Muscle layer of duodenum (tissue), 2 donors: Measurements from ENCODE around the gene FBXW4.

Experiments used
- H3K27ac ChIP-seq: one replicate; pipeline ENCODE4 v1.7.0; 2013; ENCODE audit warnings: mild to moderate bottlenecking, low read length
- H3K27me3 ChIP-seq: one replicate; pipeline ENCODE4 v1.7.0; 2013; ENCODE audit warnings: low read depth, mild to moderate bottlenecking, control low read depth, low read length
- H3K36me3 ChIP-seq, 2 donors: one replicate each; pipeline ENCODE4 v1.7.0; 2013; ENCODE audit warnings: low read length in 2 of 2, control low read depth in 1 of 2, mild to moderate bottlenecking in 1 of 2; ENCODE audit not compliant: insufficient read depth in 2 of 2, control insufficient read depth in 1 of 2
- H3K4me1 ChIP-seq, 2 donors: one replicate each; pipeline ENCODE4 v1.7.0; 2013; ENCODE audit warnings: low read length in 2 of 2, mild to moderate bottlenecking in 2 of 2, control low read depth in 1 of 2, moderate library complexity in 1 of 2; ENCODE audit not compliant: insufficient read depth in 2 of 2, control insufficient read depth in 1 of 2
- H3K4me3 ChIP-seq, 2 donors: one replicate each; pipeline ENCODE4 v1.7.0; 2013; ENCODE audit warnings: low read length in 2 of 2, low read depth in 1 of 2, mild to moderate bottlenecking in 1 of 2
- H3K9me3 ChIP-seq, 2 donors: one replicate each; pipeline ENCODE4 v1.7.0; 2013; ENCODE audit warnings: low read length in 2 of 2, control low read depth in 1 of 2, mild to moderate bottlenecking in 1 of 2; ENCODE audit not compliant: control insufficient read depth in 1 of 2
- donor health status: healthy.

Gene FBXW4

DNA sequence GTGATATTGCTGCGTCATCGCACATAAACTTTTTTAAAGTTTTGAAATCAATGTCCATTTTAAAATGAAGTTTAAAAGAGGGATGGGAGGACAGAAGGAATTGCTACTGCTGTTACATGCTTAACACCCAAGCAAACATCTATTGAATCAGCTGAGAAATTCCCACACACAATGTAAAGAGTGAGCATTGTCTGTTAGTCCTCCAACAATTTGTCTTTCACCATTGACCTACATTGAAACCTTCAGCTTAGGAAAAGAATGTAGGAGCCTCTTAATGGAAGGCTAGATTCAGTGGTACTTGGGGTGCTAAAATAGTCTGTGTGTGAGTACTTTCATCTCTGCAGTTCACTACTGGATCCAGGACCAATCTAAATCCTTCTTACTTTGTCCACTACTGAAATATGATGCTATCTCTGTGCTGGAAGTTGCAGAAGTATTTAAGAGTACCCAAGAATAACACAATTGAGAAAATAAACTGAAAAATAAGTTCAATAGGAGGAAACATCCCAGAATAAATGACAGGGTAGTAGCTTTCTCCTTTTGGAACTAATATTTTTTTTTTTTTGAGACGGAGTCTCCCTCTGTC, 23.8 kb upstream of the FBXW4 start:
- no peak overlapping the region for H3K4me3 ChIP-seq
- no peaks in the 10 kb centered on the region for H3K36me3 ChIP-seq
- H3K27me3 ChIP-seq: no peaks in the 10 kb centered on the region
- no peaks in the 10 kb centered on the region for H3K4me1 ChIP-seq
- no peaks in the 10 kb centered on the region for H3K9me3 ChIP-seq
- H3K27ac ChIP-seq: no peak overlapping the region

DNA sequence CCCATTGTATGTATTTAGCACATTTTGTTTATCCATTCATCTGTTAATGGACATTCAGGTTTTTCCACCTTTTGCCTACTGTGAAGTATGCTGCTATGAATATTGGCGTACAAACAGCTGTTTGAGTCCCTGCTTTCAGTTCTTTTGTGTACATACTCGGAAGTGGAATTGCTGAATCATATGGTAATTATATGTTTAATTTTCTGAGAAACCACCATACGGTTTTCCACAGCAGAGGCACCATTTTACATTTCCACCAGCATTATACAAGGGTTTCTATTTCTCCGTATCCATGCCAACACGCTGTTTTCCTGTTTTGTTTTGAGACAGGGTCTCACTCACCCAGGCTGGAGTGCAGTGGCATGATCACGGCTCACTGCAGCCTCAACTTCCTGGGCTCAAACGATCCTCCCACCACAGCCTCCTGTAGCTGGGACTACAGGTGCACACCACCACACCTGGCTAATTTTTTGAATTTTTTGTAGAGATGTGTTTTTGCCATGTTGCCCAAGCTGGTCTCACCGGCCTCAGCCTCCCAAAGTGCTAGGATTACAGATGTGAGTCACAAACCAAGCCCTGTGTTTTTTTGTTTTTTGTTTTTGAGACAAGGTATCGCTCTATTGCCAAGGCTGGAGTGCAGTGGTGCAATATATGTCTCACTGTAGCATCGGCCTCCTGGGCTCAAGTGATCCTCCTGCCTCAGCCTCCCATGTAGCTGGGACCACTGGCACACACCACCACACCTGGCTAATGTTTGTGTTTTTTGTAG, 22.1 kb upstream of the FBXW4 start:
- Histone ChIP-seq H3K27me3 (no peaks in the 10 kb centered on the region), H3K9me3 (no peaks in the 10 kb centered on the region), H3K27ac (no peak overlapping the region), H3K4me3 (no peak overlapping the region), H3K36me3 (no peaks in the 10 kb centered on the region), H3K4me1 (no peaks in the 10 kb centered on the region)

DNA sequence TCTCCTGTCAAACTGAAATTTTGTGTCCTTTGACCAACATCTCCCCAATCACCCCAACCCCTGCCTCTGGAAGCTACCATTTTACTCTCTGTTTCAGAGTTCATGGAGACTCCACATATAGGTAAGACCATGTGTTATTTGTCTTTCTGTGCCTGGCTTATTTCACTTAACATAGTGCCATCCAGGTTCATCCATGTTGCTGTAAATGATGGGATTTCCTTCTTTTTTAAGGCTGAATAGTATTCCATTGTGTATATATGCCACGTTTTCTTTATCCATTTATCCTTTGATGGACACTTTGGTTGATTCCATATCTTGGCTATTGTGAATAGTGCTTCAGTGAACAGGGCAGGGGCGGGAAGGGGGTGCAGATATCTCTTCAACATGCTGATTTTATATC, 18.0 kb upstream of the FBXW4 start:
- Histone ChIP-seq H3K9me3 (no peaks in the 10 kb centered on the region), H3K27me3 (no peaks in the 10 kb centered on the region)

DNA sequence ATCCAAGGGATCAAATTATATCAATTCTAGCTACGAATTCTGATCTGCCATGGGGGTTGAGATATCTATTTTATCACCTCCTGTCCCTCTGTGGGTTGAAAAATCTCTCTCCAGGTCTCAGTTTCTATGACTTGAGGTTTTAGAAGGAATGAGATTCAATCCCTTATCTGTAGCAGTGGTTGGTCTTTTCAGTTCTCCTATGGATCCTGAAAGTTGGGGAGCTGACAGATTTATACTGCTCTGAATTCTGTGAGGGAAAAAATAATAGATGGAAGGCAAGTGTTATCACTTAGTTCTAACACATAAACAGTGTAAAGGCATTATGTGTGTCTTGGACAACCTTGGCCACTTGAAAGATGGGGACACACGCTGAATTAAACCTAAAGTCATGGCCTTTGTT, 15.8 kb upstream of the FBXW4 start:
- no peaks in the 10 kb centered on the region for H3K27me3 ChIP-seq
- no peaks in the 10 kb centered on the region for H3K36me3 ChIP-seq
- no peaks in the 10 kb centered on the region for H3K9me3 ChIP-seq
- H3K4me3 ChIP-seq: no peak overlapping the region
- H3K27ac ChIP-seq: no peak overlapping the region
- H3K4me1 ChIP-seq: no peaks in the 10 kb centered on the region

More for the DNA sequence above, 18.0 kb upstream of the FBXW4 start:
- H3K27ac ChIP-seq: no peak overlapping the region
- H3K4me1 ChIP-seq: no peaks in the 10 kb centered on the region
- H3K36me3 ChIP-seq: no peaks in the 10 kb centered on the region
- H3K4me3 ChIP-seq: no peak overlapping the region

- H3K27me3 ChIP-seq: no peaks in the 10 kb centered on the region
- H3K36me3 ChIP-seq: no peaks in the 10 kb centered on the region
- no peak overlapping the region for H3K27ac ChIP-seq
- H3K4me3 ChIP-seq: no peak overlapping the region
- H3K4me1 ChIP-seq: no peaks in the 10 kb centered on the region
- no peaks in the 10 kb centered on the region for H3K9me3 ChIP-seq
Measured at GRCh38 chr10:101710059-101710695, 15.2 kb upstream of the FBXW4 start.

GRCh38 chr10:101709359-101710058, 14.5 kb upstream of the FBXW4 start:
- no peaks in the 10 kb centered on the region for H3K27me3 ChIP-seq
- no peak overlapping the region for H3K4me3 ChIP-seq
- no peaks in the 10 kb centered on the region for H3K4me1 ChIP-seq
- H3K36me3 ChIP-seq: no peaks in the 10 kb centered on the region
- H3K27ac ChIP-seq: no peak overlapping the region
- H3K9me3 ChIP-seq: no peaks in the 10 kb centered on the region

GRCh38 chr10:101708870-101709269, 13.9 kb upstream of the FBXW4 start:
- Histone ChIP-seq H3K4me3 (no peak overlapping the region), H3K27me3 (no peaks in the 10 kb centered on the region)

GRCh38 chr10:101708073-101708472, 13.1 kb upstream of the FBXW4 start:
- no peaks in the 10 kb centered on the region for H3K4me1 ChIP-seq
- no peak overlapping the region for H3K27ac ChIP-seq
- no peaks in the 10 kb centered on the region for H3K36me3 ChIP-seq
- no peaks in the 10 kb centered on the region for H3K27me3 ChIP-seq
- H3K9me3 ChIP-seq: no peaks in the 10 kb centered on the region
- no peak overlapping the region for H3K4me3 ChIP-seq

More at GRCh38 chr10:101708870-101709269, 13.9 kb upstream of the FBXW4 start:
- Histone ChIP-seq H3K4me1 (no peaks in the 10 kb centered on the region), H3K9me3 (no peaks in the 10 kb centered on the region), H3K27ac (no peak overlapping the region), H3K36me3 (no peaks in the 10 kb centered on the region)

DNA sequence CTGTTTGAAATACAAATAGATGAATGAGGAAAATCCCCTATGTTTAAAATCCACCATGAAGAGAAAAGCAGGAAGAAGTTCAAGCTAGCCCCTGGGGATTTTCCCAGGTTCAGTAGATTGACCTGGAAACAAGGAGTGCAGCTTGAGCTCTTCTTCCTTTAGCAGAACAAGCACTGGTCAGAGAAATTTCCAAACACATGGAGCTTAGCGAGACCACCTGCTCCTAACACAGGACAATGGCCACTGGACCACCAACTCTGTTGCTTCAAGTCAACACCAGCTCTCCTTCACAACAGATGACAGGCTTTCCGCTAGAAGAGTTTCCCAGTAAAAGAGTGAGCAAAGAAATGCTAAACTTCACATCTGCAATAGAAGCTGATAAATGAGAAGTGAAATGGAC, 9.4 kb upstream of the FBXW4 start:
- Histone ChIP-seq H3K27me3 (no peaks in the 10 kb centered on the region), H3K4me1 (no peaks in the 10 kb centered on the region), H3K36me3 (no peaks in the 10 kb centered on the region), H3K4me3 (no peak overlapping the region), H3K9me3 (no peaks in the 10 kb centered on the region), H3K27ac (no peak overlapping the region)

DNA sequence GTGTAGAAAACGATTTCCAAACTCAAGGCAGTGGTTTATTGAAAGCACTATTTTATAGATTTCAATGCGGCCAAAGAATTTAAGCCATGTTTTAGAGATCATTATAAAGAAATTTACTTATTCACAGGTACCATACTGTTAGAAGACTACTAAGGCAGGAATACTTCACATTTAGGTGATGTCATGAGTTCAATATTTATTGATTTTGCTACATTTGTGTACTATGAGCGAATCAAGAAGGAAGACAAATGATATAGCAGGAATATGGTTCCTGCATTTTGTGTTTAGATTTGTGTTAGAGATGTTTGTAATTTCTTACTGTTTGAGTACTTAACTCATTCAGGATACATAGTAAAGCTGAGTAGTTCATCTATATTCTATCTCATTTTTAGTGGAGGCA, 1.7 kb upstream of the FBXW4 start:
- Histone ChIP-seq H3K27me3 (no peaks in the 10 kb centered on the region), H3K36me3 (no peaks in the 10 kb centered on the region), H3K4me1 (peaks cover 8 to 18% of the 10 kb centered on the region in 2 donors), H3K27ac (no peak overlapping the region), H3K4me3 (no peak overlapping the region), H3K9me3 (no peaks in the 10 kb centered on the region)

DNA sequence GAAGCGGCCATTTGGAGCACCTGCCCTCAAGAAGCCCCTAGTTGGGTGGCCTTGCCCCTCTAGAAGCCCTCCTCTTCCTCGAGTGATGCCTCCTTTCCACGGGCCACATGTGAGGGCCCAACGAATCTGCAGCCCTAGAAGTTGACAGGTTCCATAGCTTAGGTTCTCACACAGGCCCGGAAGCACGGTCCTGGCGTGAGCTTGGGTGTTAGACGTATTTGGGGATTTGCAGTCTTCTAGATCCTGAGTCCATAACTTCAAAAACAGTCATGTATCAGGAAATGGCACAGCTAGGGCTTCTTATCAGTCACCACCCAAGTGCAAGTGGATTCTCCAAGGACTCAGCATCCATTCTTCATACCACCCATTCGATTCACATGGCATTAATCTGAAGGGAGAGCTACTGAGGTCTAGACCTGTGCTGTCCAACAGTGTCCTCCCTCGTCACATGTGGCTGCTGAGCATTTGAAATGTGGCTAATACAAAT, 477 bp upstream of the FBXW4 start:
- no peaks in the 10 kb centered on the region for H3K27me3 ChIP-seq
- peaks cover 8 to 19% of the 10 kb centered on the region in 2 donors for H3K4me1 ChIP-seq
- no peaks in the 10 kb centered on the region for H3K9me3 ChIP-seq
- H3K4me3 ChIP-seq: peak overlapping the region; percentile 48 to 85
- peak overlapping the region; percentile 56 for H3K27ac ChIP-seq
- H3K36me3 ChIP-seq: no peaks in the 10 kb centered on the region
